ENCODE data around the gene TTC13.

Gene TTC13

DNA sequence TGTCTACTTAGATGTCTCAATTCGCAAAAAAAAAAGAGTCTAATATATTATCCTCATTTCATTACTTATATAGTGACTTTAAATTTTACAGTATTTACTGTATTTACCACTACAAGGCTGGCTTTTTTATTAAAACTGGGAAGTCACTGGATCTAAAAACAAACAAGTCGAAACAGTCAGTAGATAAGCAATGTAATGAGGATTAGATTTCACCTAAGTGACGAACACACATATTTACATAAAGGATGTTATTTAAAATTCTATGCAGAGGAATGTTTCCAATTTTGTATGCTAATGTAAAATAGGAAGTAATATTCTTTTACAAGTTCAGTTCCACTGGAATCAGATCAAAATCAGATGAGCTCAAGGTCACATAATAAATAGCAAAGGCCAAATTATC is 28.3 kb downstream of the TTC13 start:
- no peak for DNase-seq (ENCODE audit: low read depth in 3 of 3)

DNA sequence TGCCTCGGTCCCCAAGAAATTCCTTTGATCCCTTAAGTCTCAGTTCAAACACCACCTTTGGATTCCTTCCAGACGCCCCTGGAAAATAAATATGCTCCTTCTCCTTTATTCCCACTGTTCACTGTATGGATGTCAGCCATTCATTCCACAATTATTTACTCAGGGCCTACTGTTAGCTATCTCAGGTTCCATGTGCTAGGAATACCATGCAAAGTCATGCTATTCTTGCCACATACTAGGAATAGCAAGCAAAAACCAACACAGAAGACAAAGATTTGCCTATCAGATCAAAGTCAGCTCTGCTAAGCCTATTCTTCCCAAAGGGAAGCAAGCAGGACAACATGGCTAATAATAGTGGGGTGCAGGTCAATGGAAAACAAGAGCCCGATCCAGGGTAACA is 29.8 kb downstream of the TTC13 start:
- DNase-seq (ENCODE audit: low read depth in 3 of 3): no peak

DNA sequence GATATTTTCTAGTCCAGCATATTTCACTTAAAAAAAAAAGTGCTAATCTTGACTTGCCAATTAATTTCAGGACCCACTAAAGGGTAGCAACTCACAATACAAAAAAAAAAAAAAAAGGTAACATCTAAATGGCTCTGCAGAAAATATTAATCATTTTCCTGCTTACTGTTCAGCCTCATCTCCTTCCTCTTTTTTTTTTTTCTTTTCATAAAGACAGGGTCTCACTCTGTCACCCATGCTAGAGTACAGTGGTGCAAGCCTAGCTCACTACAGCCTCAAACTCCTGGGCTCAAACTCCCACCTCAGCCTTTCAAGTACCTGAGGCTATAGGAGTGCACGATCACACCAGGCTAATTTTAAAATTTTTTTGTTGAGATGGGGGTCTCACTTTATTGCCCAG is 30.4 kb downstream of the TTC13 start:
- no peak for DNase-seq (ENCODE audit: low read depth in 3 of 3)

DNA sequence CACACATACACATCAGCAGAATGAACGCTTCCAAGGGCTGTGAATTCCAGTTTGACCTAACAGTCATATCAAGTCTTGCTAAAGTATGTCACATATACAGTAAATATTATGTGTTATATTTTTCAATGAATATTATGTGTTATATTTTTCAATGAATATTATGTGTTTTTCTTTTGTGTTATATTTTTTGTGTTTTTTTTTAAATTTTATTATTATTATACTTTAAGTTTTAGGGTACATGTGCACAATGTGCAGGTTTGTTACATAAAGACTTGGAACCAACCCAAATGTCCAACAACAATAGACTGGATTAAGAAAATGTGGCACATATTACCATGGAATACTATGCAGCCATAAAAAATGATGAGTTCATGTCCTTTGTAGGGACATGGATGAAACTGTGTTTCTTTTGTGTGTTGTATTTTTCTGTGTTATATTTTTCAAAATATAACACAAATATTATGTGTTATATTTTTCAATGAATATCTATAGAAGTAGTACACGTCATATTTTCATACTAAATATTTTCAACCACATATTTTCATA is 35.5 kb downstream of the TTC13 start:
- no peak for DNase-seq (ENCODE audit: low read depth in 3 of 3)

DNA sequence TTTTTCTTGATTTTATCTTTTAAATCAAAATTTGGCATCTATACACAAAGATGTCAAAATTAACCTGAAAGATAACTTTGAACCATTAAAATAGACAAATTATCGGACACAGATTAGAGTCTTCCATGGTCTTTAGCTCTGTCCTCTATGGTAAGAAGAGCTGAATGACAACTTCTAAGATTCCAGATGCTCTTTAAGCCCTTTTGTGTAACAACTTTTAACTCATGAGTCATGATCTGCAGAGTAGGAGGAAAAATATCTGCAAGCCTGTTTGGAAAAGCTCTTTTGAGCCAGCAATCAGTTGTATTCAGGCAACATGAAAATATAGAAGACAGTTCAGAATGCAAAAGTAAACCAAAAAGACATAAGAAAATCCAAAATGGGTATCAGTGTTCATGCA is 37.8 kb downstream of the TTC13 start:
- no peak for DNase-seq (ENCODE audit: low read depth in 3 of 3)

DNA sequence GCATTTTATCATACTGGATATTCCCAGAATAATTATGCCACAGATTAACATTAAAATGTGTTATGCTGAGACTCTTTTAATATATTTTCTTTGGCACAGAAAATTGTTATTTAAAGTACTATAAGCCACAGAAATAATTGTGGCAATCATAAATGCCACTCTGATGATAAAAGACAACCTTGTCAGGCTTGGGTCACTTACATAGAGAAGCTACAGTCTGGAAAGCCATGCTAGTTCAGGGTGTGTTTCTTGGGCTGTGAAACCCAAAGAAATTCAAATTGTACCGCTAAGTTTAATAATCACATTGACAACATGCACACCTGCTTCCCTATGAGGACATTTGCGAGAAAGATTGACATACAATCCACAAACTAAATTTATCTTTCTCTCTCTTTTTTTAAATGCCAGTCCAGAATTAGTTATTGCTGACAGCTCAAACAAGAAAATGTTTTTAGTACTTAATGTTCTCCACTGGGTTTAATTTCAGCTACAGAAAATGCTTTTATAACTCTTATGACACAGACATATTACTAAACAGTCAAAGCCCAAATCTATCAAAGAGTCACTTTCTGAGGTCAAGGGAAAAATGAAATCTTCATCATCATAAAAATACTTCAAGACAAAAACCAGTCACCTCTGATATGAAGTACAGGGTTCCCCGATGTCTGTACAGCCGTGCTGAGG is 38.7 kb downstream of the TTC13 start:
- DNase-seq (ENCODE audit: low read depth in 3 of 3): no peak

DNA sequence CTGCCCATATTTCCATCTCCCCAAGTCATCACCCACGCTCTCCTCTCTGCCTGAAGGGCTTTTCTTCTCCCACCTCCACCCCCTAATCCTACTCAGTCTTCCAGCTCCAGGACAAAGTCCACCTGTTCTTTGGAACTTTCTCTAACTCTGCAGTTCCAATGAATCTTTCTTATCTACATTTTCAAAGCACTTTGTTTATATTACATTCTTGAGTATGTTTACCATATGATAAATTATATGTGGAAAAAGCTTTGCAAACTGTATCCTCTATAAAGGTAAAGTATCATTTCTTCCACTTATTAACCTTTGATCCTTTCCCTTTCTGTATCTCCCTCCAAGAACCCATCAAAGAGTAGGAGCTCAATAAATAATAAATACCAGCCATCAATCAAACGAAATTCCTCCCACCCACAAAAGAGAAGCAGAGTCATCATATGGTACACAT is 39.7 kb downstream of the TTC13 start:
- no peak for DNase-seq (ENCODE audit: low read depth in 3 of 3)

DNA sequence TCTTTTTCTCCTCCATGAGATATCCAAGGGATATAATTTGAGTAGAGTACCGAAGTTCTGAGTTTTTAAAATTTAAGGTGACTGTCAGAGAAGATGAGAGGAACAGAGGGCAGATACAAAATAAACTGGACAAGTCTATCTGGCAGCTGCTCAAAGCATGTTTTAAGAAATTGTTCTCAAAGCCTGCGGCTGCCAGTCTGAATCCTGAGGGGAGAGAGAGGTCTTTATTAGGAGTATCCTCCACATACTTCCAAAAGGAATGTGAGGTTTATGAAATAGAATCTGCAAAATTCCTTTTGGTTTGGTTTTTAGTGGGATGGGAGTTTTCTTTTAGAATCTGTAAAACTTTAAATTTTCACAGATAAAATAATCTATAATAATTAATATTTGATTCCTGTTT is 41.3 kb downstream of the TTC13 start:
- DNase-seq (ENCODE audit: low read depth in 3 of 3): no peak

DNA sequence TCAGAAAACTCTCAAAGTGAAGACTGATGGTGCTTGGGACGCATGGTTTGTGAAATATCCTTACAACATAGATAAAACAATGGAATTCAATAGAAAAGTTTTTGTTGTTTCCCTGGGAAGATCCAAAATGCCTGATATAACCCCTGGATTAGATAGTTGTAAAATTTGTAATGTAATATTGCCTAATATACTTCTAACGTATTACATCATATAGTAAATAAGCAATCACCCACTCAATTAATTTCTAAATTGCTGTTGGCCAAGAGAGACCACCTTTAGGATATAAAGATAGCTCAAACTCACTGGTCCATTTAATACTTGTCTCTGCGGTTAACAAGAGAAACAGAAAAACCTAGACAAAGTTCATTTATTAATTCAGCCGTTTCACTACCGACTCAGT is 42.2 kb downstream of the TTC13 start:
- DNase-seq (ENCODE audit: low read depth in 3 of 3): no peak

DNA sequence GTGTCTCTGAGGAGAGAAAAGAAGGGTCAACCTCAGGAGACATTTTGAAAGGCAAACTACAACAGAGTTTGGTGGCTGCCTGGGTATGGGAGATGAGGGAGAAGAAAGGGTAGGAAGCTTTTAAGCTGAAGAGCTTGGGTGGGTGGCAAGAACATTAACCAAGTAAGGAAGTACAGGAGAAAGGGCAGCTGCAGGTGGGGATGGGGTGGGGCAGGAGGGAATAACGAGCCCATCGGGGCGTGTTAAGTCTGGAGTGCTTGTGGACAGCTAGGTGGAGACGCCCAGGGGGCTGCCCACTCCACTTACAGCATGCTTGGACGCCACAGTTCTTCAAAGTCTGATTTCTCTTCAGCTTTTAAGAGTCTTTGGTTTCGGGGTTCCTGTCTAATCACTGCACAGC is 42.8 kb downstream of the TTC13 start:
- no peak for DNase-seq (ENCODE audit: low read depth in 3 of 3)

DNA sequence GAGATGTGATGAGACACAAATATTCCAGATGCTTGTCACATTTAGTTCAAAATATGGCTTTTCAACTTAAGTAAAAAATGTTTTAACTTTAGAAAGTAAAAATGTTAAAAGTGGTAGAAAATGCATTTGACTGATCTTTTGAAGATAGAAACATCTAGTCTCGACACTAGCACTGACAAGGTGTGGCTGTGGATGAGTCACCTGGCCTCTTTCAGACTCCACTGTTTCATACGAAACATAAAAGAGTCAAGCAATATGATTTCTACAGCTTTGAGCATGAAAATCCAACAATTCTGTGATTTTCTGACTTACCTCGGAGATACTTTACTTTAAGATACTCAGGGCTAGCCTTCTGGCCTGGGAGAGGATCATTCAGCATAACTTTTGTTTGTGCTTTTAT is 47.7 kb downstream of the TTC13 start:
- DNase-seq (ENCODE audit: low read depth in 3 of 3): no peak

DNA sequence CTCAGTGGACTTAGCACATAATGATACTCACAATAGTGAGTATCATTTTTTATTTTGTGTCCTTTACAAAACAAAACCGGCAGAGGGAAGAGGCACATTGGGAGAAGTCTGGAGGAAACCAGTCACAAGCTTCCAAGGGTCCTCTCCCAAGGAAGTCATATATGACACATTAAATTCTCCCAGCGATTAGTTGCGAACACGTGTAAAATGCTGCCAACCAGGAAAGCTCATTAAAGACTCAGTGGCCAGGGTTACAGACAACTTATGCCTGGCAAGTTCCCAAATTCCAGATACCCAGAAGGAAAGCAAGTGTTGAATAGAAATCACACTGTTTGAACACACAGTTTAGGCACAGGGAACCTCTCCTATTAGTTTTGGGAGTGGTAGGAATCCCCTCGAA is 52.5 kb downstream of the TTC13 start:
- DNase-seq (ENCODE audit: low read depth in 3 of 3): no peak

DNA sequence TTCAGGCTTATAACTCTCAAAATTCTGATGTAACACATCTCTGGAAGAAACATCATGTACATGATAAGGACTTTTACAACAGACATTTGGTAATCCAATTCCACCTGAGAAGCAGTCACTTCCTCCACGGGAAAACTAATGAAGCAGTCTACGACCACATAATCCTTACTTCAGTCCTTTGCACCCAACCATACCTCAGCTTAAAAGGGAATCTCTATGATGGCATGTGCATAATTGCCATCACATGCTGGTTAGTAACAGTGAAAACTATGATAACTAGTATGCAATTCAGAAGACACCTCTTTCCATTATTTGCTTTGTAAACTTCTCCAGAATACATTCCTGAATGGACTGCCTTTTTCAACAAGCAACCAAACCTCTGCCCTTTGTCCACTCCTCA is 53.1 kb downstream of the TTC13 start:
- no peak for DNase-seq (ENCODE audit: low read depth in 3 of 3)

DNA sequence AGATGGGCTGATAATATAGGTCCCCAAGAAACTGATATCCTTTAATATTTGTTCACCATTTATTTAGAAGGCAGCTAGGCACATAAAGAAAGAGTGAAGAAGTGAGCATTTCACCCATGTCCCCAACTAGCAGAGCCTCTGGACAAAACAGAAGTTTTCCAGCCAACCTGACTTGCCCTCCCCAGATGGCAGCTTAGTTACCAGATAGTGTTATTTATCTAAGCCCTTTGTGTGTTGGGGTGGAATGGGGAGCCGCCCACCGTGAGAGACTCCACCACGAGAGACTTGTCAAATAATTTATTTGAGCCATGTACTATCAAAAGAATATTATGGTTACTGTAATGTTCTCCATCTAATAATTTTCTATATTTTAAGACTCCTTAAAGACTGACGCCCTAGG is 55.5 kb downstream of the TTC13 start:
- no peak for DNase-seq (ENCODE audit: low read depth in 3 of 3)

DNA sequence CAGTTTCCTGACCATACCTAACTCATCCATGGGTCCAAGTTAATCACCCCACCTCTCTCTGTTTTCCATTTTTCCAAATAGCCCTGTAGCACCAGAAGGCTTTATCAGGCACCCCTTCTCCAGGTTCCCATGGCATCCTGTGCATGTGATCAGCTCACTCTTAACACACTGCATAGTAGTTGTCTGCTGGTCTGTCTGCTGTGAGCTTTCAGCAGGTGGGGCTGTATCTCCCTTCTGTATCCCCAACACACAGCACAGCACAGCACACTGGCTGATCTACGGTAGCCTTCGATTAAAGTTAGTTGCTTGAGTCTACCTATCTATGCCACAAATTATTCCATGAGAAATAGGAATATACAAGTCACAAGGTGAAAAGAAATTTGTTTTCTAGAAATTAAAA is 56.0 kb downstream of the TTC13 start:
- no peak for DNase-seq (ENCODE audit: low read depth in 3 of 3)

DNA sequence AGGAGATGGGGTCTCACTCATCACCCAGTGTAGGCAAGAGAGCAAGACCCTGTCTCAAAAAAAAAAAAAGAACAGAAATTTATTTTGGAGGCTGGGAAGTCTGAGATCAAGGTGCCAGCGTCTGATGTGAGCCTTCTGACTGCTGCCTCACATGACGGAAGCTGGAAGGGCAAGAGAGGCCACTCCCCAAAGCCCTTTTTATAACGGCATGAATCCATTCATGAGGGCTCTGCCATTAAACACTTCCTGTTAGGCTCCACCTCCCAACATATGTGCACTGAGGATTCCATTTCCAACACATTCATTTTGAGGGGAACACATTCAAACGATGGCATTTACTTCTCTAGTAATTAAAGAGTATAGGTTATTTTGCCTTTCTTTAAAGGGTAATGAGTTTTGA is 59.5 kb downstream of the TTC13 start:
- no peak for DNase-seq (ENCODE audit: low read depth in 3 of 3)

DNA sequence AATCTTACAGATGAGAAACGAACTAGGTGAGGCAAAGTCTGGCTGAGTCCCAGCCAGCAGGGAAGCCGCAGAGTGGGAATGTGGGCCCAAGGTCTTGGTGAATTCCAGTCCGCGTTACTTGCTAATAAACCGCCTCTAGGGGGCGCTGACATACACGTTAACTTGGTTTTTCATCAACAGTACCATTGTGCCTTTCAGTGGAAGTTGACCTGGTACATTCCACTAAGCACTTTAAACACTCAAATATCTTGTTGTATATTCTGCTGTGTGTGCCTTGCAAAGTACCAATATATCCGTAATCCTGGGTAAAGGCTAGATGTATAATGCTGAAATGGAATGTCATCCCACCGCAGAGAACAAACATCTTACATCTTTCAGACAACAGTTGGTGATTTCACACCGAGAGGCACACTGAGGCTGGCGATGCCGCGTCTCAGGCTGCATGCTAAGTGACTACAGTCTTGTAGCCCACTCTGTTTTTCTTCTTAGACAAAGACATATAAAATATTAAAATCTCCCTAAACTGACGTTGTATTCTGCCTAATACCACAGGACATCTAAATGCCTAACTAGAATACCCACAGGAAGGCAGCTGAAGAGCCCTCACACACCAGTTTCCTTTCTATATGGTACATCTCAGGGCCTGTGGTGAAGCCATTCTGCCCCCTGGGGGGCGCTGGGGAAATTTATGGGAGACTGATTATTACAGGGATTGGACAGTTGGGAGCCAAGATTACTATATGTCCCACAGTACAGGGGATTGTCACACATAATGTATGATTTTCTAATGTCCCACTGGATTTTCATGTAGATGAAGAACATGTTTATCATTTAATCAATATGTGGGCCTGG is 61.2 kb downstream of the TTC13 start:
- DNase-seq (ENCODE audit: low read depth in 3 of 3): peak; percentile 35 to 67 (median 42)

DNA sequence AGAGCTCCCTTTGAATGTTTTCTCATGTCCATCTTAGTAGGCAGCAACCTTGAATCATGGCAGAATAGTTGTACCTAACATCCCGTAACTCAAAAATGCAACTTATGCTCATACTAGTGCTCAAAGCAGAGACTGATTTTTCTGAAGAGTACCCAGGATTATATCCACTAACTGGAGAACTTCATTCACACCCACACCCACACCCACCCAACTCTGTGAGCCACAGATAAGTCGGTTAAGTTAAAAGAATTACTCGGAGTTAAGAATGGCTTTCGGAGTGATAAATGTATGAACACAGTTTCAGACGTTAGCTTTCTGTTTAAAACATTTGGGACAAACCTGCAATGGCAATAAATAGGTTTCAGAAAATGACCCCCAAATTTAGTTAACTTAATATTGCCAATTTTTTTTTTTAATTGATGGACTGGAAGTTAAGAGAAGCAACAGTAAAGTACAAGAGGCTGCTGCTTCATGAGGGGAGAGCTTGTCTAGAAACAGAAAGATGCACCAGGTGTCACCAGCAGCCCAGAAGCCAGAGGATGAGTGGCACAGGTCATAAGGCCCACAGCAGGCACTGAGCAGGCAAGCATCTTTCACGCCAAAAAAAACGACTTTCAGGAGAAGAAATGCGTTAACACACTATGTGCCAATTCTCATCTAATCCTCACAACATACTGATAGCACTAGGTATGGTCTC is 61.9 kb downstream of the TTC13 start:
- DNase-seq (ENCODE audit: low read depth in 3 of 3): no peak

DNA sequence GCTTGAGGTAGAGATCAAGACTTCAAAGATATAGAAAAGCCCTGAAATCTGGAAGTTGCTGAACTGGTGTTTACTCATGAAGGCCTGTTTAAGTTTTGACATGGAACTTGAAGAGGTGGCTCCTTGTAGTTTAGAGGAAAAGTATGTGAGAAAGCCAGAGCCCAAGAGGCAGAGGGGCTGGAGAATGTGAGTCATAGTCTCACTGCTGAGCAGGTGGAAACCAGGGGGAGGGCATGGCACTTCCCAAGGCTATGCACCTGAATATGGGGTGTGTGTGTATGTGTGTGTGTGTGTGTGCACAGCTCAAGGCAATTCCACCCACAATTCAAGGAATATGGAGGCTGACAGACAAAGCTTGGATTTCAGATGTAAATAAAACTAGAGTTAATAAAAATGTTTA is 63.6 kb downstream of the TTC13 start:
- DNase-seq (ENCODE audit: low read depth in 3 of 3): no peak

DNA sequence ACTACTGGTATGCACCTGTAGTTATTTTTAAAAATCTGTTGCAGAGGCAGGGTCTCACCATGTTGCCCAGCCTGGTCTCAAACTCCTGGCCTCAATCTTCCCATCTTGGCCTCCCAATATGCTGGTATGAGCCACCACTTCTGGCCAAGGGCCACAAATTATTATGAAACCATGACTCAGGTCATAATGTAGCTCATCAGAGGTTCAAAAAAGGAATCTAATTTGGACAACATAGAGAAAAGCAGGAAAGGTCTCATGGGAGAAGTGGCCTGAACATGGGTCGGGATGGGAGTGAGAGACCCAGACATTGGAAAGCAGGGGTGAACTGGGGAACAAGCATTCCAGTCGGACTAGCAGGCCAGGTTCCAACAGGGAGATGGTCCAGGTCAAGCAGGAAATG is 65.2 kb downstream of the TTC13 start:
- no peak for DNase-seq (ENCODE audit: low read depth in 3 of 3)

DNA sequence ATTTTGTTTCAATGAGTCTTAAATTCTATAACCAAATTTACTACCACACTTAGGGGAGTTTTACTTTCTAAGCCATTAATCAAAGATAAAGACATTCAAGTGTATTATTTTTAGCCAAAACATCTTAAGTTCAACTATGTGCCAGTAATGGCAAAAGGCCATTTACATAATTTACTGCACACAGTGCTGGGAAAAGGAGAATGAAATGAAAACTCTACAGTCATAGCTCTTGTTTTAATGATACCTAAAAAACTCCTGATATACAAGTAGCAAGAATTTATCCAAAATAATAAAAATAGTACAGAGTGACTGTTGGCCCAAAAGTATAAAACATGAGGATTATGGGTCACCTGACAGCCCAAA is 67.9 kb downstream of the TTC13 start:
- DNase-seq (ENCODE audit: low read depth in 3 of 3): no peak

DNA sequence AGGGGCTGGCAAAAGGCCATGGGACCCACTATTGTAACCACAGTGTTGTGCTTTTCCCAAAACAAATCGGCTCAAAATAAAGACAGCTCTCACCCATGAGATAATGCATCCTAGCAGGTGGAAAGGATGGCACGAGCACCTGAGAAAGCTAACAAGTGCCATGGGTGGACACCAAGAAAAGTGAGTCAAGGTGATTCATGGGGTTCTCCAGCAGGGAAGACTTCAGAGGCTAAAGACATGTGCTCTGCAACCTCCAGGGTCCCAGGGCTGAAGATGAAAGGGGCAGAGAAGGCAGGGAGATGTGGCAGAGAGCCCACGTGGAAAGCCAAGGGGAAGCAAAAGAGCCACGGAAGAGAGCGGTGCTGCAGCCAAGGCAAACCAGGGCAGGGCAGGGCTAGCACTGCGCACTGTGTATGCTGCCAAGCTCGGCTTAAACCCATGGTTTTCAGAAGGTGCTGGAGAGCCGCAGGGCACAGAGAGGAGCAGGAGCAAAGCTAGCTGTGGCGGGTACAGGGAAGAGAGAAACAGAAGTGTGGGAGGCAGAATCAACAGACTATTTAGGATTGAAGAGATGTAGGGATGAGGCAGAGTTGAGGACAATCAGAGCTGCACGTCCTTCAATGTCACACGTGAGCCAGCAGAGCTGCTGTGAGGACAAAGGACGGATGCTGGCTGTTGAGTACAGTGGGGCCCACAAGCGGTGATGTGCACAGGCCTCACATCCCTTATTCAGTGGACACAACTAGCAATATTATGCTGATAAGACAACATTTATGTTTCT is 68.5 kb downstream of the TTC13 start:
- DNase-seq (ENCODE audit: low read depth in 3 of 3): no peak
